ENCODE measurements around the gene BCL2. TPM values are rescaled to one million over a fixed set of nuclear protein-coding genes. Genes with fewer than 3 reads are reported as not detected.

The BCL2 gene
- polyA plus RNA-seq, 6 donors from 2014 or later = 11.8 to 43.0 (median 30.1) TPM

DNA sequence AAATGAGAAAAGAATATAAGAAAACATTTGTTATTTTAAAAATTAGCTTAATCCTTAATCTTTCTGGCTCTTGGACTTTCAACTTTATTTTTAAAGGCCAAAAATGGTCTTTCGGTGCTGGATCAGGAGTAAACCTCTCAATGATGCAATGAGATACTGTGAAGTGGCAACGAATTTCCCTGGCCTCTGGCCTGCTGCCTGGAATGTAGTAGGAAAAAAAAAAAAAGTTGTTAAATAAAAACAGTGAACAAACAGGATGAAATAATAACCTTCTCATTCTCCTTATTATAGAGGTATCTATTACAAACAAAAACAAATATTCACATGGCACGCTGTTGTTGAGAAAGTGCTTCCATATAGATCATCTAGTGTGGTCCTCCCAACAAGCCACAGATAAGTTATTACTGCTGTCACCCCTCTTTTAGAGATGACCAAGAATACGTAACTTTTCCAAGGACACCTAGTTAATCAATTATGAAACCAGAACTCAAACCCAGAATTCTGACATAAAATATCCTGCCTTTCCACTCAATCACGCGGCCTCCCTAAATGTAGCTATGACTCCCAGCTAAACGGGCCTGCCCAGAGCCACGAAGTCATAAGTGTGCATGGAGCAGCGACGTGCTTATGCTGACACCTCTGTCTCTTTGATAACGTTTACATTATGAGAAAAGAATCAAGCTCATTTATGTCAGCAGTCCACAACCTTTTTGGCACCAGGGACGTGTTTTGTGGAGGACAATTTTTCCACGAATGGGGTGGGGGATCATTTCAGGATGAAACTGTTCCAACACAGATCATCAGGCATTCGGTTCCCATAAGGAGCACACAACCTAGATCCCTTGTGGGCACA is 170.9 kb downstream of the BCL2 start:
- Mint-ChIP-seq H3K27me3 (no peaks in the 10 kb centered on the region), H3K9me3 (no peaks in the 10 kb centered on the region), H3K36me3 (peaks cover 0 to 4% of the 10 kb centered on the region in 2 donors), H3K4me1 (peaks cover 25 to 47% (median 43%) of the 10 kb centered on the region in 3 donors), H3K27ac (peak overlapping the region in 3 of 6 donors; percentile 39 to 62 (median 43)), H3K4me3 (no peak overlapping the region)
- no peak for DNase-seq
- ATAC-seq (ENCODE audit: low read depth in 2 of 2) = no peak

GRCh38 chr18:63147973-63148372 is 171.6 kb downstream of the BCL2 start:
- Mint-ChIP-seq H3K4me3 (no peak overlapping the region), H3K9me3 (no peaks in the 10 kb centered on the region), H3K27ac (no peak overlapping the region), H3K27me3 (no peaks in the 10 kb centered on the region), H3K4me1 (peaks cover 29 to 48% (median 46%) of the 10 kb centered on the region in 3 donors), H3K36me3 (peaks cover 0 to 4% of the 10 kb centered on the region in 2 donors)
- ATAC-seq (ENCODE audit: low read depth in 2 of 2) (no peak), DNase-seq (no peak)

DNA sequence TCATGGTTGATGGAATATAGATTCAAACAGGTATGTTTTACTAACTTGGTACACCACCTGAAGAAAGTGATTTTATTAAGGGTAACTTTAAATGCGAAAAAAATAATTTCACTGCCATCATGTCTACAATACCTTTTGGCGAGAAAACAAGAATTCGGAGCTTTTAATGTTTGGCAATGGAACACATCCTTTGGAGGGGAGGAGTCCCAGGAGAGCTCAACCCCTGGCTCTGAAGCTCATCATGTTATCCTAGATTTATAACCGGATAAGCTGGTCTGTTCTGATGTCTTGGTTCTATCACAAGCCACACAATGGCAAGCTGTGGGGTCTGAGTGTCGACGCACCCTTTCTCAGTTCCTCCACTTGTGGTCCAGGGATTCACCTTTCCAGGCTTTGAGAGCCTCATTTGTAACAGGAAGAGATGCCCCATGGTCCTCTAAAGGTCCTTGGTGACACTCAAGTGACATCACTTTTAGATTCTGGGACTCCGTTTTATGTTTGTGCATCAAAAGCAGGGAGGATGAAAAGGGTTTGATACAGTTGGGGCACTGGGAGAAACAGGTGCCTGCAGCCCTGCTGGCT is 172.7 kb downstream of the BCL2 start:
- no peaks in the 10 kb centered on the region for H3K9me3 Mint-ChIP-seq
- H3K27ac Mint-ChIP-seq = no peak overlapping the region
- H3K36me3 Mint-ChIP-seq = peaks cover 0 to 4% of the 10 kb centered on the region in 2 donors
- H3K27me3 Mint-ChIP-seq = no peaks in the 10 kb centered on the region
- DNase-seq (no peak), ATAC-seq (ENCODE audit: low read depth in 2 of 2) (no peak)
- peaks cover 35 to 52% (median 50%) of the 10 kb centered on the region in 3 donors for H3K4me1 Mint-ChIP-seq
- H3K4me3 Mint-ChIP-seq = no peak overlapping the region

GRCh38 chr18:63145851-63146555 is 173.6 kb downstream of the BCL2 start:
- ATAC-seq (ENCODE audit: low read depth in 2 of 2) = no peak
- no peaks in the 10 kb centered on the region for H3K9me3 Mint-ChIP-seq
- H3K27ac Mint-ChIP-seq = peak overlapping the region in 3 of 6 donors; percentile 57 to 90 (median 76)
- no peaks in the 10 kb centered on the region for H3K27me3 Mint-ChIP-seq
- peak overlapping the region in 2 of 8 donors; percentile 23 to 37 for H3K4me3 Mint-ChIP-seq
- peaks cover 4 to 8% of the 10 kb centered on the region in 2 donors for H3K36me3 Mint-ChIP-seq
- DNase-seq = no peak
- peaks cover 41 to 56% (median 56%) of the 10 kb centered on the region in 3 donors for H3K4me1 Mint-ChIP-seq

DNA sequence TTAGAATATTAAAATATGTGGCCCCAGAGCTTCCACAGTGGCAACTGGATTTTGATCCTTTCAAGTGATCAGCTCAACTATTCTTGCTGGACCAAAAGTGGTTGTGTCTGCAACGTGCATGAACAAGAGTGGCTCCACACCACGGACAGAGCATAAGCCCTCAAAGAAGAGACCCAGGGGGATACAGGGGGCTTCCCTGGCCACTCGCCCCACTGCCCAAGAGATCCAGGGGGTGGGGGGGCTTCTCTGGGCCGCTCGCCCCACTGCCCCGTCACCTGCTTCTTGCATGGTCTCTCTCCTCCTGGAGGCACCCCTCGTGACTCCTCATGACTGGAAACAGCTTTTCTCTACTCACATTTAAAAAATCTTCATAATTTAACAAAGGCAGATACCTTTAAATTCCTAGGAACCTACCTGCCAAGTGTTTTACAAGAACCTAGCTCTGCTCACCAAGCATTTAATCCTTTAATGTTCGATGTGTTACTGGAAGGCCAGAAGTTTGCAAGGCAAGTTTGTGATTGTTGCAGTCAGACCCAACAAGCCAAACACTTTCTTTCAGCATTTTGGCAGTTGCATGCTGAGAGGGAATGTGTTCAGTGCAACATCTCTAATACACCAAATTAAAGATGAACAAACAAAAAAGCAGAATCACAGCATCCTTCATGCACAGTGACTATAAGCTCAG is 174.3 kb downstream of the BCL2 start:
- Mint-ChIP-seq H3K4me3 (peak overlapping the region in 1 of 8 donors; percentile 1), H3K4me1 (peaks cover 43 to 56% (median 56%) of the 10 kb centered on the region in 3 donors), H3K27me3 (no peaks in the 10 kb centered on the region), H3K27ac (peak overlapping the region in 2 of 6 donors; percentile 36 to 57), H3K36me3 (peaks cover 4 to 12% of the 10 kb centered on the region in 2 donors), H3K9me3 (no peaks in the 10 kb centered on the region)
- DNase-seq (no peak), ATAC-seq (ENCODE audit: low read depth in 2 of 2) (no peak)

- DNase-seq = no peak
- Mint-ChIP-seq H3K27ac (peak overlapping the region in 2 of 6 donors; percentile 75 to 87), H3K4me1 (peaks cover 44 to 62% (median 57%) of the 10 kb centered on the region in 3 donors), H3K36me3 (peaks cover 4 to 12% of the 10 kb centered on the region in 2 donors), H3K27me3 (no peaks in the 10 kb centered on the region), H3K9me3 (no peaks in the 10 kb centered on the region), H3K4me3 (no peak overlapping the region)
- no peak for ATAC-seq (ENCODE audit: low read depth in 2 of 2)
Observed at GRCh38 chr18:63144748-63145147, 174.8 kb downstream of the BCL2 start.

DNA sequence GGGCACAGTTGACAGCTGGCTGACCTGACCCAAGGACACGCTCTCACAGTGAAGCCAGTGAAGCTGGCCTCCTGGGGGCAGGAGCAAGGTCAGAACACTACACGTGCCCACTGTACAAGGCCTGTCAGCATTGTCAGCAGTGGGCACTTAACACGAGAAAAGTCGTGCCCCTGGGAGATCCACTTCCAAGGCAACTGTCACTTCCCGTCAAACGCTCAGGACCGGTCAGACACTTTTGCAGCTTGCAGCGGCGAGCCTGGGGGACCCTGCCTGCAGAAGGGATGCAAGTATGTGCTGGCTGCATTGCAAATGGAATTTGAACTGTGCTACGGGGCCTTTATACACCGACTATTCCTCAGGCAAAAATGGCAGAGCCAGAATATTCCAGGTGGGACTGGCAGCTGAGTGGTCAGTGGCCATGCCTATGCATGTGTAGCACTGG is 176.2 kb downstream of the BCL2 start:
- Mint-ChIP-seq H3K4me1 (peaks cover 54 to 76% (median 71%) of the 10 kb centered on the region in 3 donors), H3K4me3 (peak overlapping the region in 7 of 8 donors; percentile 48 to 93 (median 81))

GRCh38 chr18:63142594-63143225 is 176.9 kb downstream of the BCL2 start:
- Mint-ChIP-seq H3K36me3 (peaks cover 0 to 12% of the 10 kb centered on the region in 2 donors), H3K4me3 (peak overlapping the region; percentile 48 to 93 (median 80)), H3K27ac (peak overlapping the region; percentile 56 to 96 (median 91)), H3K27me3 (no peaks in the 10 kb centered on the region), H3K9me3 (no peaks in the 10 kb centered on the region), H3K4me1 (peaks cover 61 to 78% (median 78%) of the 10 kb centered on the region in 3 donors)
- ATAC-seq (ENCODE audit: low read depth in 2 of 2) (no peak), DNase-seq (no peak)

More for the DNA sequence above, 176.2 kb downstream of the BCL2 start:
- peaks cover 0 to 12% of the 10 kb centered on the region in 2 donors for H3K36me3 Mint-ChIP-seq
- no peak for DNase-seq
- ATAC-seq (ENCODE audit: low read depth in 2 of 2) = no peak
- peak overlapping the region; percentile 1 to 96 (median 91) for H3K27ac Mint-ChIP-seq
- no peaks in the 10 kb centered on the region for H3K9me3 Mint-ChIP-seq
- H3K27me3 Mint-ChIP-seq = no peaks in the 10 kb centered on the region

GRCh38 chr18:63141778-63142176 is 177.8 kb downstream of the BCL2 start:
- Mint-ChIP-seq H3K27me3 (no peaks in the 10 kb centered on the region), H3K9me3 (no peaks in the 10 kb centered on the region), H3K36me3 (peaks cover 0 to 12% of the 10 kb centered on the region in 2 donors), H3K27ac (peak overlapping the region; percentile 89 to 96 (median 94)), H3K4me1 (peaks cover 69 to 88% (median 86%) of the 10 kb centered on the region in 3 donors), H3K4me3 (peak overlapping the region; percentile 48 to 93 (median 80))
- peak; percentile 64 for DNase-seq
- ATAC-seq (ENCODE audit: low read depth in 2 of 2) = peak; percentile 44 to 55

DNA sequence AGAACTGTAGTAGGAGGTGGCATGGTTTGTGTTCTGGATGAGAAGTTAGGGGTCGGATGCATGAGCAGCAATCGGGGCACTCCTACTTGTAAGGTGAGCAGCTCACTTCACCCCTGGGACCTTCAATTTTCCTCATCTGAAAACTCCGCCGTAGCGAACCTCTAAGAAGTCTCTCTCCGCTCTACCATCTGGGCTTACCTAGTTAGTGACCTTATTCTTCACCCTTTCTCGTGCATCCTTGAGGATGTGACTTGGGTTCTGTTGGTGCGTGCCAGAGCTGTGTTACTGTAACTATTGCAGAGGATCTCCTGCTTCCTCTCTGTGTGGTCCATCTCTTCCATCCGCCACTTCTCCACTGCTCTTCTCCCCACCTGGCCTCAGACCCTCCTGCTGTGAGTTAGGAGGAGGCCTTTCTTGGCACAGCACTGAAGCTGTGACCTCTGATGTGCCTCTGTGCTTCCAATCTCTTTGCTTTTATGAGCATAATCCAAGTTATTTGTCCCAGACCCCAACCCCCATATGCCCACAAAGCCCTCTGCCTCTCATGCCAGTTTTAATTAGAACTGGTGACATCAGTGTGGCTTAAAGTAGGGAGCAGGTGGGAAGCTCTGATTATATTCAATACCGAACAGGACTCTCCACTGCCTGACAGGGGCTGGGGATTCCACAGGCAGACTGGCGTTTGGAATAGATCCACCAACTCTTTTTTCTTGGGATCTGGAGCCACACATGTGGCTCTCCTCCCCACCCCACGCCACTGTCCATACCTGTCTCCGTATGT is 178.4 kb downstream of the BCL2 start:
- ATAC-seq (ENCODE audit: low read depth in 2 of 2) = no peak
- H3K4me3 Mint-ChIP-seq = peak overlapping the region; percentile 48 to 93 (median 80)
- H3K4me1 Mint-ChIP-seq = peaks cover 73 to 90% (median 88%) of the 10 kb centered on the region in 3 donors
- no peaks in the 10 kb centered on the region for H3K27me3 Mint-ChIP-seq
- H3K9me3 Mint-ChIP-seq = no peaks in the 10 kb centered on the region
- peak overlapping the region; percentile 90 to 96 (median 94) for H3K27ac Mint-ChIP-seq
- peaks cover 0 to 12% of the 10 kb centered on the region in 2 donors for H3K36me3 Mint-ChIP-seq
- no peak for DNase-seq

DNA sequence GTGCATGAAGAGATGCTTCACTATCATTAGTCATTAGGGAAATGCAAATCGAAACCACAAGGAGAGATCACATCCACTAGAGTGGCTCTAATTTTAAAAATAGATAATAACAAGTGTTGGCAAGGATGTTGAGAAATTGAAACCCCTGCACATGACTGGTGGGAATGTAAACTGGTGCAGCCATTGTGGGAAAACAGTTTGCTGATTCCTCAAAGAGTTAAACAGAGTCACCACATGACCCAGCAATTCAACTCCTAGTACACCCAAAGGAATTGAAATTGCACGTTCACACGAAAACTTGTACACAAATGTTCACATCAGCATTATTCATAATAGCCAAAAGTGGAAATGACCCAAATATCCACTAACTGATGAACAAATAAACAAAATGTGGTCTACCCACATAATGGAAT is 179.5 kb downstream of the BCL2 start:
- H3K9me3 Mint-ChIP-seq = no peaks in the 10 kb centered on the region
- ATAC-seq (ENCODE audit: low read depth in 2 of 2) (no peak), DNase-seq (no peak)
- peaks cover 0 to 12% of the 10 kb centered on the region in 2 donors for H3K36me3 Mint-ChIP-seq
- H3K4me1 Mint-ChIP-seq = peaks cover 83 to 95% (median 93%) of the 10 kb centered on the region in 3 donors
- peak overlapping the region in 4 of 6 donors; percentile 11 to 98 (median 90) for H3K27ac Mint-ChIP-seq
- H3K27me3 Mint-ChIP-seq = no peaks in the 10 kb centered on the region
- H3K4me3 Mint-ChIP-seq = peak overlapping the region in 3 of 8 donors; percentile 7 to 71 (median 40)

Data from naive B cell (primary cell).